OCI-LY1 (cell line): ENCODE data around the gene GRID2IP.

ENCODE experiments used
- EZH2 ChIP-seq: fragments of 200-600 bp; sonication (generic), shearing (Covaris generic); IDR thresholded peaks from 2 replicates; pipeline ENCODE4 v1.8.0; 2017; ENCODE audit warnings: borderline replicate concordance, mixed run types, mild to moderate bottlenecking, antibody characterized with exemption, low read length, moderate library complexity, mixed read lengths
- TF ChIP-seq, protein P1 (sequence below): fragments of 200-600 bp; sonication (generic), shearing (Covaris generic); IDR thresholded peaks from 2 replicates; pipeline ENCODE4 v1.5.1; 2017; ENCODE audit warnings: mild to moderate bottlenecking, antibody characterized with exemption, low read length, moderate library complexity, mixed read lengths

DNA sequence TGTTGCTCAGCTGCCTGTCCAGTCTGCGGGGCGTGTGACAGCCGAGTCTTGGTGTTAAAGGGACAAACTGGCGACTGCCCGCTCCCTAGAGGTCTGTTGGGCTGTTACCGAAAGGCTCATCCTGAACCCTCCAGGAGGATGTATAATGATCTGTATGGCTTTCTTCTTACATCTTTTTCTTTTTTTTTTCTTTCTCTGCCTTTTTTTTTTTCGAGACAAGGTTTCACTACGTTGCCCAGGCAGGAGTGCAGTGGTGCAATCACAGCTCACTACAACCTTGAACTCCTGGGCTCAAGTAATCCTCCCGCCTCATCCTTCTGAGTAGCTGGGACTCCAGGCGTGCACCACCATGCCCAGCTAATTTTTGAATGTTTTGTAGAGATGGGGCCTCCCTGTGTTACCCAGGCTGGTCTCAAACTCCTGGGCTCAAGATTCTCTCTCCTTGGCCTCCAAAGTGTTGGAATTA lies 39.4 kb upstream of the GRID2IP start:
- TF ChIP-seq, protein P1, sequence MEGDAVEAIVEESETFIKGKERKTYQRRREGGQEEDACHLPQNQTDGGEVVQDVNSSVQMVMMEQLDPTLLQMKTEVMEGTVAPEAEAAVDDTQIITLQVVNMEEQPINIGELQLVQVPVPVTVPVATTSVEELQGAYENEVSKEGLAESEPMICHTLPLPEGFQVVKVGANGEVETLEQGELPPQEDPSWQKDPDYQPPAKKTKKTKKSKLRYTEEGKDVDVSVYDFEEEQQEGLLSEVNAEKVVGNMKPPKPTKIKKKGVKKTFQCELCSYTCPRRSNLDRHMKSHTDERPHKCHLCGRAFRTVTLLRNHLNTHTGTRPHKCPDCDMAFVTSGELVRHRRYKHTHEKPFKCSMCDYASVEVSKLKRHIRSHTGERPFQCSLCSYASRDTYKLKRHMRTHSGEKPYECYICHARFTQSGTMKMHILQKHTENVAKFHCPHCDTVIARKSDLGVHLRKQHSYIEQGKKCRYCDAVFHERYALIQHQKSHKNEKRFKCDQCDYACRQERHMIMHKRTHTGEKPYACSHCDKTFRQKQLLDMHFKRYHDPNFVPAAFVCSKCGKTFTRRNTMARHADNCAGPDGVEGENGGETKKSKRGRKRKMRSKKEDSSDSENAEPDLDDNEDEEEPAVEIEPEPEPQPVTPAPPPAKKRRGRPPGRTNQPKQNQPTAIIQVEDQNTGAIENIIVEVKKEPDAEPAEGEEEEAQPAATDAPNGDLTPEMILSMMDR: no peak
- no peak for TF ChIP-seq EZH2
